HepG2 (cell line): ENCODE results near the gene KRTAP29-1. TPM values are rescaled to one million over a fixed set of nuclear protein-coding genes. Genes with fewer than 3 reads are reported as not detected.

Source experiments
- ATAC-seq: fragments of 200-7000 bp; cut with Tn5 transposase; 3 replicates; pipeline ENCODE4 v1.9.1; 2020; ENCODE audit warnings: mild to moderate bottlenecking, moderate library complexity
- BruUV-seq: library from RNA; stranded (reverse); fragments of 400-500 nt; replicated peaks from 2 replicates; lab custom pipeline; 2021; lab: Mats Ljungman, UMichigan
- CTCF ChIA-PET: fragments of 300-600 bp; formaldehyde crosslinking; extraction: SDS; loops from one replicate; lab custom pipeline; 2021; ENCODE audit warnings: low total read pairs, inconsistent platforms, low intra/inter-chr PET ratio; lab: Yijun Ruan, JAX
- POLR2A ChIA-PET: fragments of 350-600 bp; sonication (Branson Sonifier 250); formaldehyde crosslinking; loops from one replicate; lab custom pipeline; 2020; ENCODE audit warnings: antibody characterized with exemption, inconsistent platforms; lab: Yijun Ruan, JAX
- DNase-seq: peaks from one replicate; pipeline ENCODE4 v3.0.0-alpha.2; 2015; ENCODE audit warnings: low spot score
- FAIRE-seq: peaks from 3 replicates; lab custom pipeline; 2011; peaks lifted over from hg19 to GRCh38; lab: Jason Lieb, UNC
- H2AFZ ChIP-seq: one replicate; pipeline ENCODE4 v1.6.1; 2011; ENCODE audit warnings: low read length, inconsistent platforms
- H3K27ac ChIP-seq: fragments of 300-600 bp; 3 replicates; pipeline ENCODE4 v1.8.0; 2011; ENCODE audit warnings: mixed run types, mild to moderate bottlenecking, mixed read lengths, low read length, inconsistent platforms; ENCODE audit not compliant: insufficient read depth; ENCODE audit errors: extremely low read length
- H3K27me3 ChIP-seq, 2 experiments: fragments of 200-600 bp in 1 of 2; 2 replicates in 1 of 2; 3 replicates in 1 of 2; pipeline versions ENCODE4 v1.6.0 to v1.8.0; 2011; ENCODE audit warnings: low read length in 2 of 2, mild to moderate bottlenecking in 2 of 2, moderate library complexity in 2 of 2, inconsistent platforms in 1 of 2; ENCODE audit not compliant: insufficient read depth in 2 of 2, control insufficient read depth in 1 of 2
- H3K36me3 ChIP-seq, 2 experiments: fragments of 200-600 bp in 1 of 2; replicated peaks in 1 of 2; 2 replicates in 1 of 2; 3 replicates in 1 of 2; pipeline versions ENCODE4 v1.5.1 to v1.8.0; 2011; ENCODE audit warnings: low read length in 2 of 2, inconsistent platforms in 1 of 2; ENCODE audit not compliant: insufficient read depth in 2 of 2, control insufficient read depth in 1 of 2
- H3K4me1 ChIP-seq: 2 replicates; pipeline ENCODE4 v1.5.1; 2012; ENCODE audit warnings: low read length, inconsistent platforms; ENCODE audit not compliant: insufficient read depth
- H3K4me2 ChIP-seq: 2 replicates; pipeline ENCODE4 v1.6.0; 2011; ENCODE audit warnings: low read depth, low read length, inconsistent platforms
- H3K4me3 ChIP-seq, 3 experiments: fragments of 200-600 bp in 1 of 3; sonication (generic), shearing (Covaris generic) in 1 of 3; replicated peaks in 1 of 3; 2 replicates each; pipeline ENCODE4 v1.5.1; 2011 to 2016; ENCODE audit warnings: low read length in 3 of 3, inconsistent platforms in 2 of 3, low read depth in 2 of 3, mild to moderate bottlenecking in 2 of 3, control low read depth in 1 of 3, mixed read lengths in 1 of 3; ENCODE audit not compliant: insufficient read depth in 1 of 3
- H3K79me2 ChIP-seq: one replicate; pipeline ENCODE4 v1.6.1; 2011; ENCODE audit warnings: low read length, inconsistent platforms; ENCODE audit not compliant: insufficient read depth
- H3K9ac ChIP-seq: 2 replicates; pipeline ENCODE4 v1.6.0; 2011; ENCODE audit warnings: mild to moderate bottlenecking, low read depth, low read length, inconsistent platforms; ENCODE audit not compliant: insufficient read depth
- H3K9me3 ChIP-seq: 2 replicates; pipeline ENCODE4 v1.5.1; 2012; ENCODE audit warnings: mild to moderate bottlenecking, low read length
- H4K20me1 ChIP-seq: 2 replicates; pipeline ENCODE4 v1.6.0; 2011; ENCODE audit warnings: inconsistent platforms, mild to moderate bottlenecking, low read length, moderate library complexity; ENCODE audit not compliant: insufficient read depth
- E2F1 ChIP-seq: sonication (generic); formaldehyde crosslinking; IDR thresholded peaks from 2 replicates; pipeline ENCODE4 v1.5.0; 2020; ENCODE audit warnings: missing genetic modification reagents
- ELF3 ChIP-seq: IDR thresholded peaks from 2 replicates; pipeline ENCODE4 v1.6.1; 2016; ENCODE audit warnings: missing genetic modification reagents, missing compliant biosample characterization
- HNRNPLL ChIP-seq: fragments of 200-400 bp; formaldehyde crosslinking; IDR thresholded peaks from 2 replicates; pipeline ENCODE4 v1.6.1; 2017; ENCODE audit warnings: mild to moderate bottlenecking, low read depth, low read length; ENCODE audit not compliant: poor library complexity, severe bottlenecking
- HOXD1 ChIP-seq: sonication (generic); formaldehyde crosslinking; IDR thresholded peaks from 2 replicates; pipeline ENCODE4 v1.5.0; 2020; ENCODE audit warnings: missing genetic modification reagents
- NFAT5 ChIP-seq: sonication (generic); formaldehyde crosslinking; IDR thresholded peaks from 2 replicates; pipeline ENCODE4 v1.4.0; 2020; ENCODE audit warnings: missing genetic modification reagents
- PHF21A ChIP-seq: sonication (generic); formaldehyde crosslinking; IDR thresholded peaks from 2 replicates; pipeline ENCODE4 v1.5.0; 2020; ENCODE audit warnings: mild to moderate bottlenecking, missing genetic modification reagents
- POGK ChIP-seq: sonication (generic); formaldehyde crosslinking; conservative IDR thresholded peaks from 2 replicates; pipeline ENCODE4 v1.8.0; 2022; ENCODE audit warnings: mild to moderate bottlenecking, moderate library complexity, missing genetic modification reagents
- PPARG ChIP-seq: conservative IDR thresholded peaks from 2 replicates; pipeline ENCODE4 v1.6.1; 2016; ENCODE audit warnings: missing biosample characterization, missing genetic modification reagents
- RBM39 ChIP-seq: fragments of 200-400 bp; formaldehyde crosslinking; IDR thresholded peaks from one replicate; pipeline ENCODE4 v1.6.1; 2018; ENCODE audit warnings: antibody characterized with exemption, mild to moderate bottlenecking, low read depth, low read length; ENCODE audit not compliant: poor library complexity, severe bottlenecking
- SETDB1 ChIP-seq: sonication (generic); formaldehyde crosslinking; IDR thresholded peaks from 2 replicates; pipeline ENCODE4 v1.5.1; 2020; ENCODE audit warnings: missing genetic modification reagents, mild to moderate bottlenecking, borderline replicate concordance
- SMARCE1 ChIP-seq: fragments of 450-650 bp; IDR thresholded peaks from 2 replicates; pipeline ENCODE4 v1.6.1; 2017; ENCODE audit warnings: borderline replicate concordance
- TBX2 ChIP-seq: sonication (generic); formaldehyde crosslinking; IDR thresholded peaks from 2 replicates; pipeline ENCODE4 v1.5.0; 2020; ENCODE audit warnings: missing genetic modification reagents, mild to moderate bottlenecking, borderline replicate concordance
- ZFX ChIP-seq: sonication (generic); formaldehyde crosslinking; IDR thresholded peaks from 2 replicates; pipeline ENCODE4 v1.4.0; 2020; ENCODE audit warnings: mild to moderate bottlenecking, low read depth, missing genetic modification reagents, moderate library complexity
- ZNF274 ChIP-seq: sonication (generic); formaldehyde crosslinking; IDR thresholded peaks from 2 replicates; pipeline ENCODE4 v1.5.1; 2020; ENCODE audit warnings: mild to moderate bottlenecking, missing genetic modification reagents
- ZNF430 ChIP-seq: sonication (generic); formaldehyde crosslinking; IDR thresholded peaks from 2 replicates; pipeline ENCODE4 v1.9.0; 2021; ENCODE audit warnings: mild to moderate bottlenecking, missing genetic modification reagents
- WGBS: methylation state at CpG from one replicate; pipeline ENCODE4 v1.1.6; 2017; ENCODE audit warnings: low lambda C conversion rate; 5-methylcytosine and 5-hydroxymethylcytosine counted together
- in situ Hi-C: cut with HindIII; loops from 2 replicates; pipeline ENCODE4 v1.10.0; 2017; ENCODE audit warnings: low pct_unique_long_range_greater_than_20kb; ENCODE audit not compliant: extremely low pct_ligation_motif_present
- intact Hi-C: fragments of 100-400 bp; cut with micrococcal nuclease; formaldehyde crosslinking; loops from one replicate; pipeline ENCODE4 v1.10.0; 2022; ENCODE audit not compliant: unreplicated experiment
- polyA plus RNA-seq, 8 experiments: library from polyadenylated mRNA; depleted of rRNA in 3 of 8; stranded (reverse) in 7 of 8; unstranded in 1 of 8; fragments of >200 nt; fragmentation: Illumina TruSeq in 4 of 8; extraction: Trizol in 4 of 8; gene quantifications; 2 replicates each; pipeline versions ENCODE4 v1.2.1 to v1.2.3, GENCODE V29; 2011 to 2016; ENCODE audit warnings: low read depth in 4 of 8, missing spikeins in 1 of 8, mixed read lengths in 1 of 8; ENCODE audit not compliant: insufficient read depth in 1 of 8
- total RNA-seq, 5 experiments: library from RNA; depleted of rRNA; stranded (reverse); fragments of >200 nt; fragmentation: Illumina TruSeq; extraction: Trizol; gene quantifications; 2 replicates each; pipeline ENCODE4 v1.2.3, GENCODE V29; 2016; ENCODE audit warnings: low read depth in 1 of 5
- TF ChIP-seq, protein P1 (sequence below): sonication (generic); formaldehyde crosslinking; IDR thresholded peaks from 2 replicates; pipeline ENCODE4 v1.5.1; 2020; ENCODE audit warnings: mild to moderate bottlenecking, moderate library complexity, missing genetic modification reagents

Gene KRTAP29-1
- total and polyA plus RNA-seq, 2 of the 13 experiments (the other 11 are each of a cell fraction or from before 2014, with no cell fraction given) = not detected

- 88% methylated on average over 1 of the region's 1 CpG for WGBS
- in situ Hi-C loops = no loop called here
- no peak for TF ChIP-seq PHF21A (CRISPR knock-in tag)
- TF ChIP-seq, protein P1, sequence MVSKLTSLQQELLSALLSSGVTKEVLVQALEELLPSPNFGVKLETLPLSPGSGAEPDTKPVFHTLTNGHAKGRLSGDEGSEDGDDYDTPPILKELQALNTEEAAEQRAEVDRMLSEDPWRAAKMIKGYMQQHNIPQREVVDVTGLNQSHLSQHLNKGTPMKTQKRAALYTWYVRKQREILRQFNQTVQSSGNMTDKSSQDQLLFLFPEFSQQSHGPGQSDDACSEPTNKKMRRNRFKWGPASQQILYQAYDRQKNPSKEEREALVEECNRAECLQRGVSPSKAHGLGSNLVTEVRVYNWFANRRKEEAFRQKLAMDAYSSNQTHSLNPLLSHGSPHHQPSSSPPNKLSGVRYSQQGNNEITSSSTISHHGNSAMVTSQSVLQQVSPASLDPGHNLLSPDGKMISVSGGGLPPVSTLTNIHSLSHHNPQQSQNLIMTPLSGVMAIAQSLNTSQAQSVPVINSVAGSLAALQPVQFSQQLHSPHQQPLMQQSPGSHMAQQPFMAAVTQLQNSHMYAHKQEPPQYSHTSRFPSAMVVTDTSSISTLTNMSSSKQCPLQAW (CRISPR knock-in tag) = no peak
- no peak for TF ChIP-seq POGK
- TF ChIP-seq PPARG (CRISPR knock-in tag) = no peak
- TF ChIP-seq HNRNPLL = no peak
- no peak for TF ChIP-seq HOXD1 (CRISPR knock-in tag)
- no peak for TF ChIP-seq SETDB1
- no peak for TF ChIP-seq ZNF274
- no peak for TF ChIP-seq TBX2 (CRISPR knock-in tag)
- TF ChIP-seq E2F1 (CRISPR knock-in tag) = no peak
- TF ChIP-seq SMARCE1 = no peak
- TF ChIP-seq ZFX (CRISPR knock-in tag) = no peak
- TF ChIP-seq RBM39 = no peak
- TF ChIP-seq ZNF430 (CRISPR knock-in tag) = no peak
- no peak for TF ChIP-seq NFAT5 (CRISPR knock-in tag)
- no peak for TF ChIP-seq ELF3 (CRISPR knock-in tag)
Observed at GRCh38 chr17:41296846-41297245, 5.8 kb downstream of the KRTAP29-1 start.

More at GRCh38 chr17:41296846-41297245, 5.8 kb downstream of the KRTAP29-1 start:
- intact Hi-C loops = no loop called here
- Histone ChIP-seq H3K9ac (no peak overlapping the region), H3K4me1 (no peaks in the 10 kb centered on the region), H3K9me3 (no peaks in the 10 kb centered on the region), H4K20me1 (no peaks in the 10 kb centered on the region), H3K4me2 (no peak overlapping the region), H3K79me2 (no peaks in the 10 kb centered on the region), H3K36me3 (no peaks in the 10 kb centered on the region), H3K27me3 (peaks cover 2 to 8% of the 10 kb centered on the region in 2 experiments; a peak in 1 of 5 replicates), H3K4me3 (no peak overlapping the region), H2AFZ (no peak overlapping the region), H3K27ac (no peak overlapping the region)
- ChIA-PET CTCF (no interaction called here), POLR2A (no interaction called here)
- no TSS peak for BruUV-seq
- ATAC-seq (no peak), FAIRE-seq (no peak), DNase-seq (no peak)
